Upper lobe of left lung (tissue), 4 donors: ENCODE measurements around the gene BANF2.

ENCODE experiments used
- POLR2A ChIP-seq, 4 donors: fragments of 450-650 bp; IDR thresholded peaks; one replicate each; pipeline ENCODE4 v1.5.1; 2016 to 2017; ENCODE audit warnings: antibody characterized with exemption in 4 of 4, mild to moderate bottlenecking in 2 of 4
- POLR2AphosphoS5 ChIP-seq, 2 donors: sonication (generic); formaldehyde crosslinking; IDR thresholded peaks; one replicate each; pipeline ENCODE4 v1.5.1; 2017; ENCODE audit warnings: antibody characterized with exemption in 2 of 2
- TF ChIP-seq, protein P1 (sequence below), 6 experiments: fragments of 450-650 bp in 4 of 6; fragments of 200-600 bp in 2 of 6; sonication (generic) in 2 of 6; IDR thresholded peaks; one replicate each; pipeline ENCODE4 v1.5.1; 2016 to 2019; ENCODE audit warnings: antibody characterized with exemption in 6 of 6

DNA sequence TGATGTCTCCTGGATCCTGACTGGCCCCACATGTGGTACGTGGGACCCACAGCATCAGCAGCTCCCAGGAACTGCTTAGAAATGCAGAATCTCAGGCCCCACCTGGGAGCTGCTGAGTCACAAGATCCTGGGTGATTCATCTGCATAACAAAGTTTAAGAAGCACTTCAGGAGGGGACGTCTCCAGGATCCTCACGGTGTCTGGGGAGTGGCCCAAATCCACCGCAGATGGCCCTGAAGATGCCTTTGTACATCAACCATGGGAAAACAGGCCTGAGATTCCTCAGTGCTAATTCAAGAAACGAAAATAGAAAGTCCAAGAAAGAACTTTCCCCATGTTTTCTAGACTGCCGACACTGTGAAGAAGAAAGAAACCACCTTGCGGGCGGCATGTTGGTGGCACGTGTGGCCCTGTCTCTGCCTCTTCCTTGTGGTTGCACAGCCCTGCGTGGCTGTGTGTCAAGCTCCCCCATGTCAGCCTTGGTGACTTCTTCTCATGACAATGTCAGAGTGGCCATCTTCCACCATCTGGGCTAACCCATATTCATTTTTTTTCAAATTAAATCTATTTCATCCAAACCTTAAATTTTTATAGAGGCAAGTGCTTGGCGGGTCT, 43.8 kb upstream of the BANF2 start:
- TF ChIP-seq POLR2AphosphoS5 (IDR thresholded peaks at IDR 0.05) (no peak), POLR2A (IDR thresholded peaks at IDR 0.05) (no peak)
- TF ChIP-seq, protein P1, sequence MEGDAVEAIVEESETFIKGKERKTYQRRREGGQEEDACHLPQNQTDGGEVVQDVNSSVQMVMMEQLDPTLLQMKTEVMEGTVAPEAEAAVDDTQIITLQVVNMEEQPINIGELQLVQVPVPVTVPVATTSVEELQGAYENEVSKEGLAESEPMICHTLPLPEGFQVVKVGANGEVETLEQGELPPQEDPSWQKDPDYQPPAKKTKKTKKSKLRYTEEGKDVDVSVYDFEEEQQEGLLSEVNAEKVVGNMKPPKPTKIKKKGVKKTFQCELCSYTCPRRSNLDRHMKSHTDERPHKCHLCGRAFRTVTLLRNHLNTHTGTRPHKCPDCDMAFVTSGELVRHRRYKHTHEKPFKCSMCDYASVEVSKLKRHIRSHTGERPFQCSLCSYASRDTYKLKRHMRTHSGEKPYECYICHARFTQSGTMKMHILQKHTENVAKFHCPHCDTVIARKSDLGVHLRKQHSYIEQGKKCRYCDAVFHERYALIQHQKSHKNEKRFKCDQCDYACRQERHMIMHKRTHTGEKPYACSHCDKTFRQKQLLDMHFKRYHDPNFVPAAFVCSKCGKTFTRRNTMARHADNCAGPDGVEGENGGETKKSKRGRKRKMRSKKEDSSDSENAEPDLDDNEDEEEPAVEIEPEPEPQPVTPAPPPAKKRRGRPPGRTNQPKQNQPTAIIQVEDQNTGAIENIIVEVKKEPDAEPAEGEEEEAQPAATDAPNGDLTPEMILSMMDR (IDR thresholded peaks at IDR 0.05) = no peak
